ENCODE data around the gene ANKS6. TPM values are rescaled to one million over a fixed set of nuclear protein-coding genes. Genes with fewer than 3 reads are reported as not detected.

Gene ANKS6
- total RNA-seq, 1 donor from 2014 or later, result 17.2 TPM

DNA sequence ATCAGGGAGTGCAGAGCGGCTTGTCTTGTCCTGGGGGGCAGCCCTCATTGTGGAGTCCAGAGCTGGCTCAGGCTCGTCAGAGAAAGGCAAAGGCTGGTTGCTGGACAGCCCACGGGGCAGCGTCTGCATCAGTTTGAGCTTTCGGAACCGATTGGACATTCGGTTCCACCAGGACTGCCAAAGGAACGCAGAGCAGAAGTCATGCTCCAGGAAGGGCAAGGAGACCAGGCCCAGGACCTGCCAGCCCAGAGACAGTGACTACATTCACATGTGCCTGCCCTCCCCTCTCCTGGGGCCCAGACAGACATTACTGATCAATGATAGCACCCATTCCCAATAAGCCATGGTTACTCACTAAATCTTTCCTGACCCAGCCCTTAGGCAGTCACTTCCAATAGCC, 18.1 kb downstream of the ANKS6 start:
- Mint-ChIP-seq H3K9me3 (ENCODE audit: unreplicated experiment) (no peaks in the 10 kb centered on the region), H3K27me3 (ENCODE audit: unreplicated experiment) (peaks cover 2% of the 10 kb centered on the region), H3K27ac (ENCODE audit: unreplicated experiment) (no peak overlapping the region), H3K36me3 (ENCODE audit: low read depth, unreplicated experiment) (peaks cover 7% of the 10 kb centered on the region), H3K4me1 (ENCODE audit: unreplicated experiment) (peaks cover 11% of the 10 kb centered on the region), H3K4me3 (ENCODE audit: unreplicated experiment) (no peak overlapping the region)
- no peak for DNase-seq (ENCODE audit: low spot score)
- TF ChIP-seq, protein P1, sequence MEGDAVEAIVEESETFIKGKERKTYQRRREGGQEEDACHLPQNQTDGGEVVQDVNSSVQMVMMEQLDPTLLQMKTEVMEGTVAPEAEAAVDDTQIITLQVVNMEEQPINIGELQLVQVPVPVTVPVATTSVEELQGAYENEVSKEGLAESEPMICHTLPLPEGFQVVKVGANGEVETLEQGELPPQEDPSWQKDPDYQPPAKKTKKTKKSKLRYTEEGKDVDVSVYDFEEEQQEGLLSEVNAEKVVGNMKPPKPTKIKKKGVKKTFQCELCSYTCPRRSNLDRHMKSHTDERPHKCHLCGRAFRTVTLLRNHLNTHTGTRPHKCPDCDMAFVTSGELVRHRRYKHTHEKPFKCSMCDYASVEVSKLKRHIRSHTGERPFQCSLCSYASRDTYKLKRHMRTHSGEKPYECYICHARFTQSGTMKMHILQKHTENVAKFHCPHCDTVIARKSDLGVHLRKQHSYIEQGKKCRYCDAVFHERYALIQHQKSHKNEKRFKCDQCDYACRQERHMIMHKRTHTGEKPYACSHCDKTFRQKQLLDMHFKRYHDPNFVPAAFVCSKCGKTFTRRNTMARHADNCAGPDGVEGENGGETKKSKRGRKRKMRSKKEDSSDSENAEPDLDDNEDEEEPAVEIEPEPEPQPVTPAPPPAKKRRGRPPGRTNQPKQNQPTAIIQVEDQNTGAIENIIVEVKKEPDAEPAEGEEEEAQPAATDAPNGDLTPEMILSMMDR (IDR thresholded peaks at IDR 0.05; ENCODE audit: unreplicated experiment), result no peak

DNA sequence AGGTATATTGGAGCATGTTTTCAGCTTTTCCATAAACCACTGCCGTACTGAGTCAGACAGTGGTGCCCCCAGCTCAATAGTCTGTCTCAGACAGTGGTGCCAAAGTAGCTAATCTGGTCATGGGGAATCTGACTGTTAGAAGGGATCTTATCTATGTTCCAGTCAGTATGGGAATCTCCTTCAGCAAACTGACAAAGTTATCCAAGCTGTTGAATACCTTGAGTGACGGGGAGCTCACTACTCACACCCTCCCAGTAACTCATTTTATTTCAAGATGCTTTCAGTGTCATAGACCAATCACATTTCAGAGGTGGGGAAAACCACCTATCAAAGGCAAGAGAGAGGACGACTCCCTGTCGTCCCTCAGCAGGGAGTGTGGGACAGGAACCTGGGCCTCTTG, 18.7 kb downstream of the ANKS6 start:
- no peak for DNase-seq (ENCODE audit: low spot score)
- peaks cover 11% of the 10 kb centered on the region for H3K4me1 Mint-ChIP-seq (ENCODE audit: unreplicated experiment)
- H3K27ac Mint-ChIP-seq (ENCODE audit: unreplicated experiment), result no peak overlapping the region
- no peaks in the 10 kb centered on the region for H3K9me3 Mint-ChIP-seq (ENCODE audit: unreplicated experiment)
- H3K4me3 Mint-ChIP-seq (ENCODE audit: unreplicated experiment), result no peak overlapping the region
- TF ChIP-seq, protein P1 (IDR thresholded peaks at IDR 0.05; ENCODE audit: unreplicated experiment), result no peak
- peaks cover 2% of the 10 kb centered on the region for H3K27me3 Mint-ChIP-seq (ENCODE audit: unreplicated experiment)
- peaks cover 13% of the 10 kb centered on the region for H3K36me3 Mint-ChIP-seq (ENCODE audit: low read depth, unreplicated experiment)

DNA sequence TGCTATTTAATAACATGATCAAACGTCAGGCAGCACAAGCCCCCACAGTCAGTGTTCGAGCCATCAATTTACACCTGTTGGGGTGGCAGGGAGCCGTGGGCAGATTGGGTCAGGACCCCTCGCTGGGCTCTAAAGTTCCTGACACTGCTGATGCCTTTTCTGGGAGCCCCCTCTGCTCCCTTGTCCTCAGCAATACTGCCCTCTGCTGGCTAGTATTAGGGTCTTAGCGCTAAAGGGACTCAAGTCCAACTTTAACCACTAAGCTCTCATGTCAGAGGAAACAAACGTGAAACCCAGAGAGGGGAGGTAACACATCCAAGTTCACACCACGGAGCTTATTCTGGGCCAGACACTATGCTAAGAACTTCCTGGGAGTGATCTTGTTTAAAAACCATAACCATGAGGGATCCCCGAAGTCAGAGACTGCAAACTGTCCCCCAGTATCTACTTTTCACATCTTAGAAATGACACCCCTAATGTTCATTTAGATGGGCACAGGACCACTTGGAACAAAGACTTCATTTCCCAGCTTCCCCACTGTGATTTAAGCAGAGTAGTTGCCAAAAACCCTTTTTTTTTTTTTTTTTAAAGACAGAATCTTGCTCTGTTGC, 20.4 kb downstream of the ANKS6 start:
- peaks cover 11% of the 10 kb centered on the region for H3K4me1 Mint-ChIP-seq (ENCODE audit: unreplicated experiment)
- peaks cover 2% of the 10 kb centered on the region for H3K27me3 Mint-ChIP-seq (ENCODE audit: unreplicated experiment)
- H3K27ac Mint-ChIP-seq (ENCODE audit: unreplicated experiment), result no peak overlapping the region
- H3K36me3 Mint-ChIP-seq (ENCODE audit: low read depth, unreplicated experiment), result peaks cover 21% of the 10 kb centered on the region
- H3K4me3 Mint-ChIP-seq (ENCODE audit: unreplicated experiment), result no peak overlapping the region
- TF ChIP-seq, protein P1 (IDR thresholded peaks at IDR 0.05; ENCODE audit: unreplicated experiment), result peak; percentile 70
- no peaks in the 10 kb centered on the region for H3K9me3 Mint-ChIP-seq (ENCODE audit: unreplicated experiment)
- peak; percentile 72 for DNase-seq (ENCODE audit: low spot score)

DNA sequence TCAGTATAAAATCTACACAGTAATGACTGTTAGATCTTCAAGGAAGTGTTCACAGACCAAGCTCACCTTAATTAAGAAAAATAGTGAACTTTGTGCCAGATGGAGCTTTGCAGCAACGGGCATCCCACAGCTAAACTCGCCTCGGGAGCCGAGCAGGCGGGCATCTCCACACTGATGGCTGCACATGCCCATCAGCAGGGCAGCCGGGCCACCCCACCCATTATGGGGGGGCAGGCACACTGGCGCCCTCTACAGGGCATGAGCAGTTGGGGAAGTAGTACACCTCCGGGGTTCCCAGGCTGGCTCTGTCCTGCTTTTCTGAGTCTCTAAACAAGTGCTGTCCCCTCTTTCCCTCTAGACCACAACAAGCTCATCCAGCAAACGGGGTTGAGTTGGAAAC, 21.6 kb downstream of the ANKS6 start:
- no peak for DNase-seq (ENCODE audit: low spot score)
- H3K27ac Mint-ChIP-seq (ENCODE audit: unreplicated experiment), result no peak overlapping the region

DNA sequence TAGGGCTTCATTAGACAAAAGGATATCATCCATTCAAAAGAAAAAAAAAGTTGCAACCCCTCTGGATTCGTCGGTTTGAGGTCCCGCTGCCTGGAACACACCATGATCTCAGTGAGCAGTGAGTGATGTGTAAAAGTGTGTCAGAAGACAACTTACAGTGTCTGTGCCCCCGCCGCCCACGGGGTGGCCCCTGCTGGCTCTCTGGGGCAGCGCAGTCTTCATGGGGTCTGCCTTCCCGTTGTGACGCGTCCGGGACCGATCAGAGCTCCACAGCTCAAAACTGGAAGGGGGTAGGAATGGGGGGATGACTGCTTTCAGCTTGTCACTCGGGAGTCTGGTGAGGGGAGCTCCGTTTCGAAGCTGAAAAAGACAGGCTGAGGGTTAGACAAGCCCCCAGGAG, 22.6 kb downstream of the ANKS6 start:
- Mint-ChIP-seq H3K4me3 (ENCODE audit: unreplicated experiment) (no peak overlapping the region), H3K9me3 (ENCODE audit: unreplicated experiment) (no peaks in the 10 kb centered on the region), H3K27me3 (ENCODE audit: unreplicated experiment) (peaks cover 2% of the 10 kb centered on the region), H3K4me1 (ENCODE audit: unreplicated experiment) (peaks cover 6% of the 10 kb centered on the region), H3K27ac (ENCODE audit: unreplicated experiment) (no peak overlapping the region), H3K36me3 (ENCODE audit: low read depth, unreplicated experiment) (peaks cover 31% of the 10 kb centered on the region)
- TF ChIP-seq, protein P1 (IDR thresholded peaks at IDR 0.05; ENCODE audit: unreplicated experiment), result no peak
- no peak for DNase-seq (ENCODE audit: low spot score)

More for the DNA sequence above, 21.6 kb downstream of the ANKS6 start:
- H3K4me1 Mint-ChIP-seq (ENCODE audit: unreplicated experiment), result peaks cover 11% of the 10 kb centered on the region
- peak overlapping the region; percentile 42 for H3K4me3 Mint-ChIP-seq (ENCODE audit: unreplicated experiment)
- peaks cover 31% of the 10 kb centered on the region for H3K36me3 Mint-ChIP-seq (ENCODE audit: low read depth, unreplicated experiment)
- TF ChIP-seq, protein P1 (IDR thresholded peaks at IDR 0.05; ENCODE audit: unreplicated experiment), result peak; percentile 66
- H3K27me3 Mint-ChIP-seq (ENCODE audit: unreplicated experiment), result peaks cover 2% of the 10 kb centered on the region
- H3K9me3 Mint-ChIP-seq (ENCODE audit: unreplicated experiment), result no peaks in the 10 kb centered on the region
